OCI-LY7 (cell line): ENCODE measurements around the gene RNF14. TPM values are rescaled to one million over a fixed set of nuclear protein-coding genes. Genes with fewer than 3 reads are reported as not detected.

Source experiments
- BruUV-seq: library from RNA; stranded (reverse); fragments of 400-500 nt; replicated peaks from 2 replicates; lab custom pipeline; 2021; lab: Mats Ljungman, UMichigan
- CTCF ChIA-PET: fragments of 300-600 bp; sonication (Branson Sonifier 250); formaldehyde crosslinking; loops from one replicate; lab custom pipeline; 2022; ENCODE audit warnings: antibody characterized with exemption; ENCODE audit not compliant: unreplicated experiment; lab: Charles Lee
- POLR2A ChIA-PET: fragments of 300-600 bp; sonication (Branson Sonifier 250); formaldehyde crosslinking; loops from one replicate; lab custom pipeline; 2022; ENCODE audit warnings: antibody characterized with exemption; lab: Charles Lee
- DNase-seq: peaks from one replicate; pipeline ENCODE4 v3.0.0-alpha.2; 2015; ENCODE audit warnings: low spot score
- H2AFZ ChIP-seq: fragments of 200-600 bp; sonication (generic), shearing (Covaris generic); 2 replicates; pipeline ENCODE4 v1.6.1; 2014; ENCODE audit warnings: mild to moderate bottlenecking, antibody characterized with exemption, low read length, moderate library complexity
- H3K27ac ChIP-seq: fragments of 200-600 bp; sonication (generic); 2 replicates; pipeline ENCODE4 v1.5.1; 2014; ENCODE audit warnings: mixed run types, low read depth, mild to moderate bottlenecking, moderate library complexity, low read length, inconsistent platforms; ENCODE audit not compliant: poor library complexity, severe bottlenecking
- H3K36me3 ChIP-seq: fragments of 200-600 bp; sonication (generic); 2 replicates; pipeline ENCODE4 v1.6.1; 2014; ENCODE audit warnings: mild to moderate bottlenecking, antibody characterized with exemption, low read length, moderate library complexity, mixed read lengths; ENCODE audit not compliant: insufficient read depth
- H3K4me1 ChIP-seq: fragments of 200-600 bp; sonication (generic); 2 replicates; pipeline ENCODE4 v1.5.1; 2014; ENCODE audit warnings: mild to moderate bottlenecking, low read length; ENCODE audit not compliant: insufficient read depth, poor library complexity, severe bottlenecking
- H3K4me2 ChIP-seq: fragments of 200-600 bp; sonication (generic); 2 replicates; pipeline ENCODE4 v1.6.1; 2014; ENCODE audit warnings: mild to moderate bottlenecking, low read length
- H3K4me3 ChIP-seq: fragments of 200-600 bp; sonication (generic); 2 replicates; pipeline ENCODE4 v1.5.1; 2014; ENCODE audit warnings: mild to moderate bottlenecking, low read depth, low read length; ENCODE audit not compliant: poor library complexity, severe bottlenecking
- H3K79me2 ChIP-seq: fragments of 200-600 bp; sonication (generic); 2 replicates; pipeline ENCODE4 v1.6.1; 2016; ENCODE audit warnings: low read depth, mild to moderate bottlenecking, low read length, moderate library complexity, mixed read lengths; ENCODE audit not compliant: insufficient read depth
- H3K9me2 ChIP-seq: fragments of 200-600 bp; sonication (generic); 2 replicates; pipeline ENCODE4 v1.6.1; 2016; ENCODE audit warnings: mild to moderate bottlenecking, low read length, mixed read lengths; ENCODE audit not compliant: insufficient read depth
- H3K9me3 ChIP-seq: fragments of 200-600 bp; sonication (generic); 2 replicates; pipeline ENCODE4 v1.6.1; 2014; ENCODE audit warnings: mild to moderate bottlenecking, mixed run types, low read length, mixed read lengths
- H4K20me1 ChIP-seq: fragments of 200-600 bp; sonication (generic); 2 replicates; pipeline ENCODE4 v1.6.1; 2014; ENCODE audit warnings: mild to moderate bottlenecking, antibody characterized with exemption, low read length, moderate library complexity, mixed read lengths; ENCODE audit not compliant: insufficient read depth
- EZH2phosphoT487 ChIP-seq: fragments of 200-600 bp; sonication (generic); IDR thresholded peaks from 2 replicates; pipeline ENCODE4 v1.6.1; 2018; ENCODE audit warnings: low read depth, borderline replicate concordance, mild to moderate bottlenecking, mixed run types, antibody characterized with exemption, low read length, moderate library complexity, mixed read lengths
- intact Hi-C: fragments of 100-400 bp; cut with micrococcal nuclease; formaldehyde crosslinking; loops from one replicate; pipeline ENCODE4 v1.10.0; 2022; ENCODE audit not compliant: unreplicated experiment
- total RNA-seq, 2 experiments: library from RNA; depleted of rRNA in 1 of 2; stranded (reverse); fragments of >200 nt in 1 of 2; shearing (Covaris generic) in 1 of 2; gene quantifications; 2 replicates each; pipeline ENCODE4 v1.2.3, GENCODE V29; 2014 to 2022
- TF ChIP-seq, protein P1 (sequence below): fragments of 200-600 bp; sonication (generic); conservative IDR thresholded peaks from 2 replicates; pipeline ENCODE4 v1.5.1; 2014; ENCODE audit warnings: mild to moderate bottlenecking, antibody characterized with exemption, low read length, moderate library complexity, mixed read lengths

Gene RNF14
- total RNA-seq, 2 experiments from 2014 or later: 31.7 to 41.1 TPM

GRCh38 chr5:141982626-141983025, 13.7 kb downstream of the RNF14 start:
- ChIA-PET POLR2A (no interaction called here), CTCF (no interaction called here)
- intact Hi-C loops: no loop called here
- no peak overlapping the region for H2AFZ ChIP-seq
- TSS peak; percentile 4 for BruUV-seq
- H3K9me3 ChIP-seq: no peaks in the 10 kb centered on the region
- H4K20me1 ChIP-seq: no peaks in the 10 kb centered on the region
- TF ChIP-seq, protein P1, sequence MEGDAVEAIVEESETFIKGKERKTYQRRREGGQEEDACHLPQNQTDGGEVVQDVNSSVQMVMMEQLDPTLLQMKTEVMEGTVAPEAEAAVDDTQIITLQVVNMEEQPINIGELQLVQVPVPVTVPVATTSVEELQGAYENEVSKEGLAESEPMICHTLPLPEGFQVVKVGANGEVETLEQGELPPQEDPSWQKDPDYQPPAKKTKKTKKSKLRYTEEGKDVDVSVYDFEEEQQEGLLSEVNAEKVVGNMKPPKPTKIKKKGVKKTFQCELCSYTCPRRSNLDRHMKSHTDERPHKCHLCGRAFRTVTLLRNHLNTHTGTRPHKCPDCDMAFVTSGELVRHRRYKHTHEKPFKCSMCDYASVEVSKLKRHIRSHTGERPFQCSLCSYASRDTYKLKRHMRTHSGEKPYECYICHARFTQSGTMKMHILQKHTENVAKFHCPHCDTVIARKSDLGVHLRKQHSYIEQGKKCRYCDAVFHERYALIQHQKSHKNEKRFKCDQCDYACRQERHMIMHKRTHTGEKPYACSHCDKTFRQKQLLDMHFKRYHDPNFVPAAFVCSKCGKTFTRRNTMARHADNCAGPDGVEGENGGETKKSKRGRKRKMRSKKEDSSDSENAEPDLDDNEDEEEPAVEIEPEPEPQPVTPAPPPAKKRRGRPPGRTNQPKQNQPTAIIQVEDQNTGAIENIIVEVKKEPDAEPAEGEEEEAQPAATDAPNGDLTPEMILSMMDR: no peak
- peaks cover 98% of the 10 kb centered on the region for H3K36me3 ChIP-seq
- H3K4me2 ChIP-seq: no peak overlapping the region
- H3K4me3 ChIP-seq: no peak overlapping the region
- H3K79me2 ChIP-seq: no peaks in the 10 kb centered on the region
- DNase-seq: no peak
- H3K4me1 ChIP-seq: no peaks in the 10 kb centered on the region
- no peaks in the 10 kb centered on the region for H3K9me2 ChIP-seq
- no peak overlapping the region for H3K27ac ChIP-seq

DNA sequence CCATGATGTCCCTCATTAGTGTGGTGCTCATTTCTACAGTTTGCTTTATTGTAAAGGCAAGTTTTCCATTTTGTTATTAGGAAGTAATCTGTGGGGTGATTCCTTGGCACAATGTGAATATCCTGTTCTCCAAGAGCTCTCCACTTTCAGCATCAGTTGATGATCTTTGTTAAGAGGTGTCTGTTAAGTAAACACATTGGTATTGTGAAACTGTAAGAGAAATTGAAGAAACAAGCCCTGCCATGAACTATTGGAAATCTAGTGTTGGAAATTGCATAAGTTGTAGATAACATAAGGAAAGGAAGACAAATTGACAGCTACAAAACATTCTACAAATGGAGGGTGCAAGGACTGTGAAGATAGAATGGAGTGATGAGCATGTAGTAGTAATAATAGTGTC, 17.2 kb downstream of the RNF14 start:
- POLR2A ChIA-PET: interaction anchor here (0.6 to 1.4 kb wide), 5 partner anchors 8 to 107 kb away, joined by 3 to 7 read pairs (median 5); partner anchors contain the start of gene RNF14
- no peak overlapping the region for H3K27ac ChIP-seq
- no peak overlapping the region for H3K4me3 ChIP-seq
- H3K36me3 ChIP-seq: peaks cover 89% of the 10 kb centered on the region
- H3K9me2 ChIP-seq: no peaks in the 10 kb centered on the region
- H3K4me2 ChIP-seq: no peak overlapping the region
- no peak for DNase-seq
- H2AFZ ChIP-seq: no peak overlapping the region
- no peaks in the 10 kb centered on the region for H3K79me2 ChIP-seq
- TF ChIP-seq, protein P1: no peak
- TF ChIP-seq EZH2phosphoT487: no peak
- no peaks in the 10 kb centered on the region for H4K20me1 ChIP-seq
- intact Hi-C loops: no loop called here
- CTCF ChIA-PET: no interaction called here
- H3K9me3 ChIP-seq: no peaks in the 10 kb centered on the region
- BruUV-seq: no TSS peak
- H3K4me1 ChIP-seq: no peaks in the 10 kb centered on the region

GRCh38 chr5:141989720-141990119, 20.8 kb downstream of the RNF14 start:
- Histone ChIP-seq H3K4me2 (no peak overlapping the region), H3K27ac (no peak overlapping the region), H3K9me2 (no peaks in the 10 kb centered on the region), H4K20me1 (no peaks in the 10 kb centered on the region), H3K4me1 (no peaks in the 10 kb centered on the region), H3K9me3 (no peaks in the 10 kb centered on the region), H3K79me2 (peaks cover 4% of the 10 kb centered on the region; the same call in 1 of the 2 replicates), H3K4me3 (no peak overlapping the region), H2AFZ (no peak overlapping the region), H3K36me3 (peaks cover 88% of the 10 kb centered on the region)
- no TSS peak for BruUV-seq
- POLR2A ChIA-PET: interaction anchor here (0.7 to 2.5 kb wide), 7 partner anchors 8 to 148 kb away, joined by 3 to 11 read pairs (median 4); partner anchors contain the start of gene RNF14
- CTCF ChIA-PET: interaction anchor here (1.2 kb wide), 1 partner anchor 29 kb away, joined by 3 read pairs; no protein-coding TSS in a partner anchor
- TF ChIP-seq, protein P1: no peak
- TF ChIP-seq EZH2phosphoT487: no peak
- intact Hi-C loops: loop anchor here (5.0 kb wide), 1 partner anchor 153 kb away; no protein-coding TSS in a partner anchor
- no peak for DNase-seq
